ENCODE results near the gene C2CD5.

DNA sequence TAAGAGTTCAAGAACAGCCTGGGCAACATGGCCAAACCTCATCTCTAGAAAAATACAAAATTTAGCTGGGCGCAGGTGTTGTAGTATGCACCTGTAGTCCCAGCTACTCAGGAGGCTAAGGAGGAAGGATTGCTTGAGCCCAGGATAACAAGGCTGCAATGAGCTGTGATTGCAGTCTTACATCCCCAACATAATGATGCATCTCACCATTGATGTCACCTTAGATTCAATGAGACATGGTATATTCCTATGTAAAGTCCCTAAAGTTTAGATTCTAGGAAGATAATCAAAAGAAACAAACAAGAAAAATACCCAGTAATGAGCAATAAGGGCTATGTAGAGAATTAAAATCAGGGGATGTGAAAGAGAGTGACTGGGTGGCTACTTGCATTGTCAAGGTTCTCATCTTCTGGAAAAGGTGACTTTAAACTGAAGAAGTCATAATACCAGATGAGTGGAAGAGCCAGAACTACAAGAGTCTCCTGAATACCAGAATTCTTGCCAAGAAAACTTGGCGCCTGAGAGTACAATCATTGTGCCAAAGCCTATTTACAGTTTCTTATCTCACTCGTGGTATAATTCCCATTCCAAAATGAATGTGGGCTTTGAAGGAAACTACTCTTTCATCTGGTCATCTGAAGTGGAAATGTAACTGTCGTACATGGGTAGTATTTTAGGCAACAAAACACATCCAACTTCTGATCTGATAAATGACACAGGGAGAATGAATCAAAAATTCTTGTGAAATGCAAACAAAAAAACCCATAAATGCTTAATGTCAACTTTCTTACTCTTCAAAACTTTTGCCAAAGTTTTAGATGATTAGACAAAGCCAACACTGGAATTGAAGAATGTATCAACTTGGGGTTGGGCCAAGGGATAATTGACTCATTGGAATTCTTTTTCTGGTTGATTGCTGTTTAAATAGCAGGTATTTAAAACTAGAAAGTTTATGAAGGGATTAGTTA is 128.7 kb downstream of the C2CD5 start:
- TF ChIP-seq, protein P1, sequence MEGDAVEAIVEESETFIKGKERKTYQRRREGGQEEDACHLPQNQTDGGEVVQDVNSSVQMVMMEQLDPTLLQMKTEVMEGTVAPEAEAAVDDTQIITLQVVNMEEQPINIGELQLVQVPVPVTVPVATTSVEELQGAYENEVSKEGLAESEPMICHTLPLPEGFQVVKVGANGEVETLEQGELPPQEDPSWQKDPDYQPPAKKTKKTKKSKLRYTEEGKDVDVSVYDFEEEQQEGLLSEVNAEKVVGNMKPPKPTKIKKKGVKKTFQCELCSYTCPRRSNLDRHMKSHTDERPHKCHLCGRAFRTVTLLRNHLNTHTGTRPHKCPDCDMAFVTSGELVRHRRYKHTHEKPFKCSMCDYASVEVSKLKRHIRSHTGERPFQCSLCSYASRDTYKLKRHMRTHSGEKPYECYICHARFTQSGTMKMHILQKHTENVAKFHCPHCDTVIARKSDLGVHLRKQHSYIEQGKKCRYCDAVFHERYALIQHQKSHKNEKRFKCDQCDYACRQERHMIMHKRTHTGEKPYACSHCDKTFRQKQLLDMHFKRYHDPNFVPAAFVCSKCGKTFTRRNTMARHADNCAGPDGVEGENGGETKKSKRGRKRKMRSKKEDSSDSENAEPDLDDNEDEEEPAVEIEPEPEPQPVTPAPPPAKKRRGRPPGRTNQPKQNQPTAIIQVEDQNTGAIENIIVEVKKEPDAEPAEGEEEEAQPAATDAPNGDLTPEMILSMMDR (IDR thresholded peaks at IDR 0.05; ENCODE audit: low read length) = no peak
- TF ChIP-seq EZH2phosphoT487 (IDR thresholded peaks at IDR 0.05; ENCODE audit: low read length) = no peak
